GM19240 (cell line): ENCODE results near the gene CRTAP.
"Not testable (repeated sequence)": the region's sequence is repeated elsewhere in the genome, so short reads cannot be mapped to it uniquely, and the experiment has no call there.

Experiments
- DNase-seq: peaks from one replicate; pipeline ENCODE4 v3.0.0; 2011; ENCODE audit warnings: low spot score; ENCODE audit not compliant: insufficient read length

The CRTAP gene

GRCh38 chr3:33139996-33140395, 26.2 kb downstream of the CRTAP start:
- no peak for DNase-seq

GRCh38 chr3:33141006-33141405, 27.2 kb downstream of the CRTAP start:
- no peak for DNase-seq

GRCh38 chr3:33144433-33144832, 30.6 kb downstream of the CRTAP start:
- no peak for DNase-seq

- no peak for DNase-seq
Observed at GRCh38 chr3:33145221-33145900, 31.5 kb downstream of the CRTAP start.

GRCh38 chr3:33145901-33146580, 32.2 kb downstream of the CRTAP start:
- no peak for DNase-seq

- DNase-seq: no peak
Observed at GRCh38 chr3:33146791-33147445, 33.1 kb downstream of the CRTAP start.

- no peak for DNase-seq
Observed at GRCh38 chr3:33149342-33149741, 35.5 kb downstream of the CRTAP start.

- no peak for DNase-seq
Observed at GRCh38 chr3:33152363-33153360, 38.8 kb downstream of the CRTAP start.

GRCh38 chr3:33153782-33154181, 40.0 kb downstream of the CRTAP start:
- no peak for DNase-seq

GRCh38 chr3:33155301-33155700, 41.5 kb downstream of the CRTAP start:
- no peak for DNase-seq

- no peak for DNase-seq
Observed at GRCh38 chr3:33159234-33159633, 45.4 kb downstream of the CRTAP start.

GRCh38 chr3:33159981-33160380, 46.2 kb downstream of the CRTAP start:
- no peak for DNase-seq

GRCh38 chr3:33162621-33163020, 48.8 kb downstream of the CRTAP start:
- not testable (repeated sequence) for DNase-seq

- DNase-seq: no peak
Observed at GRCh38 chr3:33165372-33165771, 51.6 kb downstream of the CRTAP start.

GRCh38 chr3:33166095-33166494, 52.3 kb downstream of the CRTAP start:
- no peak for DNase-seq

GRCh38 chr3:33167284-33167683, 53.5 kb downstream of the CRTAP start:
- DNase-seq: no peak

- no peak for DNase-seq
Observed at GRCh38 chr3:33167716-33168336, 54.0 kb downstream of the CRTAP start.

- no peak for DNase-seq
Observed at GRCh38 chr3:33170531-33170930, 56.7 kb downstream of the CRTAP start.

GRCh38 chr3:33171580-33171979, 57.8 kb downstream of the CRTAP start:
- no peak for DNase-seq

GRCh38 chr3:33173103-33173502, 59.3 kb downstream of the CRTAP start:
- no peak for DNase-seq

- DNase-seq: no peak
Observed at GRCh38 chr3:33173672-33174071, 59.9 kb downstream of the CRTAP start.
